Peyer's patch (tissue), 4 donors: ENCODE measurements around the gene SLC2A9.

ENCODE experiments used
- CTCF ChIP-seq, 6 experiments: fragments of 450-650 bp in 4 of 6; fragments of 200-600 bp in 2 of 6; sonication (generic) in 1 of 6; IDR thresholded peaks; one replicate each; pipeline ENCODE4 v1.5.1; 2017 to 2019; ENCODE audit warnings: antibody characterized with exemption in 6 of 6, mild to moderate bottlenecking in 3 of 6, moderate library complexity in 1 of 6
- POLR2A ChIP-seq, 2 donors: fragments of 450-650 bp; IDR thresholded peaks; one replicate each; pipeline ENCODE4 v1.5.1; 2017; ENCODE audit warnings: antibody characterized with exemption in 2 of 2, mild to moderate bottlenecking in 2 of 2, moderate library complexity in 2 of 2

DNA sequence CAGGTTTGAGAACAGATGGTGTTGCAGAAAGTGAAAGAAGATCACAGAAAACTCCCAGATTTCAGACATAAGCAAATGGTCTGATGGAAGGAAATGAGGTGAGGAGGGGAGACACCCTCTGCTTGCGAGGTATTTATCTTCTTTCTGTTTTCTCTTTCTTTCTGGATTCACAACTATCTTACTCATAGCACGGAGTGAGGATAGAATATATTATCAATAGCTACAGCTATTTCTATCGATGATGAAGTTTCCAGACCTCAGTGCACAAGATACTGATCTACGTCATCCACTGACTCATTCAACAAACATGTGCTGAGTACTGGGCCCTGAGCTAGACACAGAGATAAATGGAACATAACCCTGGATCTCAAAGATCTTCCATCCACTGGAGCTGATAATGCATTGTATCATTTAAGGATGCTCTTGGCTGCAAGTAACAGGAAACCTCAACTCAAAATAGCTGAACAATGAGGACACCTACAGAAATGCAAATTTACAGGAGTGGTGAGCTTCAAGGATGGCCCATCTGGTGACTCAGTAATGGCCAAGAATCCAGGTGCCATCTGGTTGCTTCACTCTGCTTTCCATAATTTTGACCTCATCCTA is 21.2 kb downstream of the SLC2A9 start:
- no peak for TF ChIP-seq CTCF (IDR thresholded peaks at IDR 0.05)
- no peak for TF ChIP-seq POLR2A (IDR thresholded peaks at IDR 0.05)
